GM12892 (cell line): Measurements from ENCODE around the gene PNKD.

Experiments used
- POLR2A ChIP-seq: IDR thresholded peaks from 2 replicates; pipeline ENCODE4 v1.6.1; 2011; ENCODE audit warnings: low read depth, low read length, control low read depth
- POLR2AphosphoS5 ChIP-seq: IDR thresholded peaks from 2 replicates; pipeline ENCODE4 v1.6.1; 2011; ENCODE audit warnings: low read depth, low read length, control low read depth
- TAF1 ChIP-seq: IDR thresholded peaks from 2 replicates; pipeline ENCODE4 v1.6.1; 2011; ENCODE audit warnings: low read depth, mild to moderate bottlenecking, control low read depth, low read length, borderline replicate concordance

GRCh38 chr2:218367415-218368149, 97.3 kb downstream of the PNKD start:
- peak; percentile 84 for TF ChIP-seq POLR2A
- TF ChIP-seq POLR2AphosphoS5, result peak; percentile 84
- TF ChIP-seq TAF1, result no peak
